ENCODE results near the gene PIRT. TPM values are rescaled to one million over a fixed set of nuclear protein-coding genes. Genes with fewer than 3 reads are reported as not detected.

The PIRT gene
- polyA plus RNA-seq, 1 donor = 6.5 TPM

- no CpG with 5 or more reads among the region's 7 CpGs for WGBS (ENCODE audit: insufficient coverage, low lambda C conversion rate)
- DNase-seq = no peak
Measured at GRCh38 chr17:10824874-10825273, 13.0 kb downstream of the PIRT start.

GRCh38 chr17:10821770-10822169, 16.1 kb downstream of the PIRT start:
- no peak overlapping the region for H3K4me3 ChIP-seq (ENCODE audit: low read length)
- peaks cover 7% of the 10 kb centered on the region for H3K4me1 ChIP-seq (ENCODE audit: control insufficient read depth, insufficient read depth, low read length)
- H3K27me3 ChIP-seq (ENCODE audit: control insufficient read depth, insufficient read depth, low read length) = no peaks in the 10 kb centered on the region
- no peaks in the 10 kb centered on the region for H3K9me3 ChIP-seq (ENCODE audit: control insufficient read depth, low read depth, low read length)
- no peak for DNase-seq
- H3K27ac ChIP-seq (ENCODE audit: low read length) = no peak overlapping the region
- no peaks in the 10 kb centered on the region for H3K36me3 ChIP-seq (ENCODE audit: control insufficient read depth, insufficient read depth, low read length)

More at GRCh38 chr17:10824874-10825273, 13.0 kb downstream of the PIRT start:
- H3K27ac ChIP-seq (ENCODE audit: low read length) = no peak overlapping the region
- no peaks in the 10 kb centered on the region for H3K9me3 ChIP-seq (ENCODE audit: control insufficient read depth, low read depth, low read length)
- H3K4me1 ChIP-seq (ENCODE audit: control insufficient read depth, insufficient read depth, low read length) = peaks cover 7% of the 10 kb centered on the region
- no peak overlapping the region for H3K4me3 ChIP-seq (ENCODE audit: low read length)
- no peaks in the 10 kb centered on the region for H3K36me3 ChIP-seq (ENCODE audit: control insufficient read depth, insufficient read depth, low read length)
- H3K27me3 ChIP-seq (ENCODE audit: control insufficient read depth, insufficient read depth, low read length) = no peaks in the 10 kb centered on the region

- H3K27ac ChIP-seq (ENCODE audit: low read length) = no peak overlapping the region
- no CpG with 5 or more reads among the region's 4 CpGs for WGBS (ENCODE audit: insufficient coverage, low lambda C conversion rate)
- H3K9me3 ChIP-seq (ENCODE audit: control insufficient read depth, low read depth, low read length) = no peaks in the 10 kb centered on the region
- DNase-seq = peak; percentile 52 to 85
- no peaks in the 10 kb centered on the region for H3K36me3 ChIP-seq (ENCODE audit: control insufficient read depth, insufficient read depth, low read length)
- H3K4me3 ChIP-seq (ENCODE audit: low read length) = no peak overlapping the region
- H3K4me1 ChIP-seq (ENCODE audit: control insufficient read depth, insufficient read depth, low read length) = peaks cover 7% of the 10 kb centered on the region
- no peaks in the 10 kb centered on the region for H3K27me3 ChIP-seq (ENCODE audit: control insufficient read depth, insufficient read depth, low read length)
Measured at GRCh38 chr17:10821054-10821453, 16.8 kb downstream of the PIRT start.

GRCh38 chr17:10815319-10815718, 22.6 kb downstream of the PIRT start:
- Histone ChIP-seq H3K27me3 (ENCODE audit: control insufficient read depth, insufficient read depth, low read length) (no peaks in the 10 kb centered on the region), H3K4me3 (ENCODE audit: low read length) (no peak overlapping the region), H3K4me1 (ENCODE audit: control insufficient read depth, insufficient read depth, low read length) (peaks cover 8% of the 10 kb centered on the region), H3K36me3 (ENCODE audit: control insufficient read depth, insufficient read depth, low read length) (no peaks in the 10 kb centered on the region), H3K9me3 (ENCODE audit: control insufficient read depth, low read depth, low read length) (no peaks in the 10 kb centered on the region), H3K27ac (ENCODE audit: low read length) (no peak overlapping the region)
- DNase-seq = peak in 1 of 2 donors; percentile 58
- no CpG with 5 or more reads among the region's 5 CpGs for WGBS (ENCODE audit: insufficient coverage, low lambda C conversion rate)

GRCh38 chr17:10814075-10814474, 23.8 kb downstream of the PIRT start:
- Histone ChIP-seq H3K27me3 (ENCODE audit: control insufficient read depth, insufficient read depth, low read length) (no peaks in the 10 kb centered on the region), H3K4me3 (ENCODE audit: low read length) (no peak overlapping the region), H3K4me1 (ENCODE audit: control insufficient read depth, insufficient read depth, low read length) (peaks cover 8% of the 10 kb centered on the region), H3K36me3 (ENCODE audit: control insufficient read depth, insufficient read depth, low read length) (no peaks in the 10 kb centered on the region), H3K27ac (ENCODE audit: low read length) (no peak overlapping the region), H3K9me3 (ENCODE audit: control insufficient read depth, low read depth, low read length) (no peaks in the 10 kb centered on the region)
- DNase-seq = peak in 1 of 2 donors; percentile 58
- no CpG with 5 or more reads among the region's 1 CpG for WGBS (ENCODE audit: insufficient coverage, low lambda C conversion rate)

GRCh38 chr17:10812674-10813073, 25.2 kb downstream of the PIRT start:
- Histone ChIP-seq H3K27ac (ENCODE audit: low read length) (no peak overlapping the region), H3K36me3 (ENCODE audit: control insufficient read depth, insufficient read depth, low read length) (no peaks in the 10 kb centered on the region), H3K4me3 (ENCODE audit: low read length) (no peak overlapping the region), H3K27me3 (ENCODE audit: control insufficient read depth, insufficient read depth, low read length) (no peaks in the 10 kb centered on the region), H3K9me3 (ENCODE audit: control insufficient read depth, low read depth, low read length) (no peaks in the 10 kb centered on the region), H3K4me1 (ENCODE audit: control insufficient read depth, insufficient read depth, low read length) (peaks cover 8% of the 10 kb centered on the region)
- no CpG with 5 or more reads among the region's 5 CpGs for WGBS (ENCODE audit: insufficient coverage, low lambda C conversion rate)
- DNase-seq = peak in 1 of 2 donors; percentile 20

- Histone ChIP-seq H3K27ac (ENCODE audit: low read length) (no peak overlapping the region), H3K9me3 (ENCODE audit: control insufficient read depth, low read depth, low read length) (no peaks in the 10 kb centered on the region), H3K4me3 (ENCODE audit: low read length) (no peak overlapping the region), H3K27me3 (ENCODE audit: control insufficient read depth, insufficient read depth, low read length) (no peaks in the 10 kb centered on the region), H3K4me1 (ENCODE audit: control insufficient read depth, insufficient read depth, low read length) (peaks cover 2% of the 10 kb centered on the region), H3K36me3 (ENCODE audit: control insufficient read depth, insufficient read depth, low read length) (no peaks in the 10 kb centered on the region)
- DNase-seq = no peak
- 89% methylated on average over 4 of the region's 4 CpGs for WGBS (ENCODE audit: insufficient coverage, low lambda C conversion rate)
Measured at GRCh38 chr17:10809605-10810004, 28.3 kb downstream of the PIRT start.

GRCh38 chr17:10807704-10808128, 30.2 kb downstream of the PIRT start:
- Histone ChIP-seq H3K36me3 (ENCODE audit: control insufficient read depth, insufficient read depth, low read length) (no peaks in the 10 kb centered on the region), H3K9me3 (ENCODE audit: control insufficient read depth, low read depth, low read length) (no peaks in the 10 kb centered on the region), H3K27ac (ENCODE audit: low read length) (no peak overlapping the region), H3K27me3 (ENCODE audit: control insufficient read depth, insufficient read depth, low read length) (no peaks in the 10 kb centered on the region), H3K4me1 (ENCODE audit: control insufficient read depth, insufficient read depth, low read length) (peaks cover 16% of the 10 kb centered on the region), H3K4me3 (ENCODE audit: low read length) (no peak overlapping the region)
- DNase-seq = no peak
- no CpG with 5 or more reads among the region's 7 CpGs for WGBS (ENCODE audit: insufficient coverage, low lambda C conversion rate)

- no CpG with 5 or more reads among the region's 9 CpGs for WGBS (ENCODE audit: insufficient coverage, low lambda C conversion rate)
- no peaks in the 10 kb centered on the region for H3K9me3 ChIP-seq (ENCODE audit: control insufficient read depth, low read depth, low read length)
- no peak overlapping the region for H3K4me3 ChIP-seq (ENCODE audit: low read length)
- H3K27me3 ChIP-seq (ENCODE audit: control insufficient read depth, insufficient read depth, low read length) = no peaks in the 10 kb centered on the region
- no peak for DNase-seq
- H3K27ac ChIP-seq (ENCODE audit: low read length) = no peak overlapping the region
- H3K36me3 ChIP-seq (ENCODE audit: control insufficient read depth, insufficient read depth, low read length) = no peaks in the 10 kb centered on the region
- peaks cover 25% of the 10 kb centered on the region for H3K4me1 ChIP-seq (ENCODE audit: control insufficient read depth, insufficient read depth, low read length)
Measured at GRCh38 chr17:10806545-10807262, 31.2 kb downstream of the PIRT start.

- H3K36me3 ChIP-seq (ENCODE audit: control insufficient read depth, insufficient read depth, low read length) = no peaks in the 10 kb centered on the region
- no peak overlapping the region for H3K27ac ChIP-seq (ENCODE audit: low read length)
- H3K4me3 ChIP-seq (ENCODE audit: low read length) = no peak overlapping the region
- no peak for DNase-seq
- no peaks in the 10 kb centered on the region for H3K9me3 ChIP-seq (ENCODE audit: control insufficient read depth, low read depth, low read length)
- no peaks in the 10 kb centered on the region for H3K27me3 ChIP-seq (ENCODE audit: control insufficient read depth, insufficient read depth, low read length)
- H3K4me1 ChIP-seq (ENCODE audit: control insufficient read depth, insufficient read depth, low read length) = peaks cover 32% of the 10 kb centered on the region
- WGBS (ENCODE audit: insufficient coverage, low lambda C conversion rate) = 60% methylated on average over 1 of the region's 6 CpGs
Measured at GRCh38 chr17:10805911-10806310, 32.0 kb downstream of the PIRT start.

GRCh38 chr17:10804546-10804945, 33.3 kb downstream of the PIRT start:
- no peaks in the 10 kb centered on the region for H3K27me3 ChIP-seq (ENCODE audit: control insufficient read depth, insufficient read depth, low read length)
- no peak for DNase-seq
- WGBS (ENCODE audit: insufficient coverage, low lambda C conversion rate) = no CpG with 5 or more reads among the region's 7 CpGs
- H3K4me3 ChIP-seq (ENCODE audit: low read length) = no peak overlapping the region
- peaks cover 43% of the 10 kb centered on the region for H3K4me1 ChIP-seq (ENCODE audit: control insufficient read depth, insufficient read depth, low read length)
- H3K27ac ChIP-seq (ENCODE audit: low read length) = no peak overlapping the region
- no peaks in the 10 kb centered on the region for H3K9me3 ChIP-seq (ENCODE audit: control insufficient read depth, low read depth, low read length)
- no peaks in the 10 kb centered on the region for H3K36me3 ChIP-seq (ENCODE audit: control insufficient read depth, insufficient read depth, low read length)
